HepG2 (cell line): Measurements from ENCODE around the gene ICAM5. TPM values are rescaled to one million over a fixed set of nuclear protein-coding genes. Genes with fewer than 3 reads are reported as not detected.

Source experiments
- ATF7-NPFF ChIP-seq: sonication (generic); formaldehyde crosslinking; IDR thresholded peaks from 2 replicates; pipeline ENCODE4 v1.8.1; 2023; ENCODE audit warnings: mild to moderate bottlenecking, low read depth, missing genetic modification reagents, moderate library complexity
- FOXA1 ChIP-seq, 2 experiments: fragments of 450-650 bp in 1 of 2; sonication (generic) in 1 of 2; formaldehyde crosslinking in 1 of 2; IDR thresholded peaks; 2 replicates each; pipeline versions ENCODE4 v1.4.0 to v1.6.1; 2016 to 2020; ENCODE audit warnings: missing genetic modification reagents in 1 of 2
- IKZF4 ChIP-seq: sonication (generic); formaldehyde crosslinking; IDR thresholded peaks from 2 replicates; pipeline ENCODE4 v1.5.1; 2020; ENCODE audit warnings: borderline replicate concordance, mild to moderate bottlenecking, low read depth, missing genetic modification reagents; ENCODE audit errors: not compliant biosample characterization
- MXD4 ChIP-seq: IDR thresholded peaks from 2 replicates; pipeline ENCODE4 v1.6.1; 2016; ENCODE audit warnings: mild to moderate bottlenecking, missing biosample characterization, missing genetic modification reagents
- PPARG ChIP-seq: conservative IDR thresholded peaks from 2 replicates; pipeline ENCODE4 v1.6.1; 2016; ENCODE audit warnings: missing biosample characterization, missing genetic modification reagents
- YEATS2 ChIP-seq: sonication (generic); formaldehyde crosslinking; IDR thresholded peaks from 2 replicates; pipeline ENCODE4 v1.4.0; 2020; ENCODE audit warnings: missing genetic modification reagents, borderline replicate concordance
- ZFYVE20 ChIP-seq: sonication (generic); formaldehyde crosslinking; IDR thresholded peaks from 2 replicates; pipeline ENCODE4 v1.8.0; 2023; ENCODE audit warnings: low read depth, mild to moderate bottlenecking, moderate library complexity, missing genetic modification reagents, borderline replicate concordance
- ZNF230 ChIP-seq: sonication (generic); formaldehyde crosslinking; IDR thresholded peaks from 2 replicates; pipeline ENCODE4 v1.4.0; 2020; ENCODE audit warnings: mild to moderate bottlenecking, missing genetic modification reagents
- ZNF234 ChIP-seq: sonication (generic); formaldehyde crosslinking; conservative IDR thresholded peaks from 2 replicates; pipeline ENCODE4 v1.5.1; 2020; ENCODE audit warnings: mild to moderate bottlenecking, missing genetic modification reagents
- ZNF557 ChIP-seq: sonication (generic); formaldehyde crosslinking; IDR thresholded peaks from 2 replicates; pipeline ENCODE4 v1.4.0; 2020; ENCODE audit warnings: missing genetic modification reagents
- ZNF589 ChIP-seq: sonication (generic); formaldehyde crosslinking; conservative IDR thresholded peaks from 2 replicates; pipeline ENCODE4 v1.8.0; 2022; ENCODE audit warnings: mild to moderate bottlenecking, moderate library complexity, missing genetic modification reagents
- ZSCAN21 ChIP-seq: sonication (generic); formaldehyde crosslinking; IDR thresholded peaks from 2 replicates; pipeline ENCODE4 v1.8.0; 2022; ENCODE audit warnings: mild to moderate bottlenecking, missing genetic modification reagents, moderate library complexity, borderline replicate concordance
- polyA plus RNA-seq, 8 experiments: library from polyadenylated mRNA; depleted of rRNA in 3 of 8; stranded (reverse) in 7 of 8; unstranded in 1 of 8; fragments of >200 nt; fragmentation: Illumina TruSeq in 4 of 8; extraction: Trizol in 4 of 8; gene quantifications; 2 replicates each; pipeline versions ENCODE4 v1.2.1 to v1.2.3, GENCODE V29; 2011 to 2016; ENCODE audit warnings: low read depth in 4 of 8, missing spikeins in 1 of 8, mixed read lengths in 1 of 8; ENCODE audit not compliant: insufficient read depth in 1 of 8
- total RNA-seq, 5 experiments: library from RNA; depleted of rRNA; stranded (reverse); fragments of >200 nt; fragmentation: Illumina TruSeq; extraction: Trizol; gene quantifications; 2 replicates each; pipeline ENCODE4 v1.2.3, GENCODE V29; 2016; ENCODE audit warnings: low read depth in 1 of 5
- TF ChIP-seq, protein P1 (sequence below): IDR thresholded peaks from 2 replicates; pipeline ENCODE4 v1.6.1; 2016; ENCODE audit warnings: low read depth
- TF ChIP-seq, protein P2 (sequence below), 2 experiments: IDR thresholded peaks; 2 replicates each; pipeline ENCODE4 v1.6.1; 2011 to 2012; ENCODE audit warnings: low read length in 2 of 2, borderline replicate concordance in 1 of 2, low read depth in 1 of 2, mild to moderate bottlenecking in 1 of 2, moderate library complexity in 1 of 2
- TF ChIP-seq, protein P3 (sequence below): sonication (generic); formaldehyde crosslinking; conservative IDR thresholded peaks from 2 replicates; pipeline ENCODE4 v1.4.0; 2020; ENCODE audit warnings: missing genetic modification reagents
- TF ChIP-seq, protein P4 (sequence below): sonication (generic); formaldehyde crosslinking; IDR thresholded peaks from 2 replicates; pipeline ENCODE4 v1.9.0; 2021; ENCODE audit warnings: missing genetic modification reagents, mild to moderate bottlenecking, borderline replicate concordance
- TF ChIP-seq, protein P5 (sequence below): sonication (generic); formaldehyde crosslinking; IDR thresholded peaks from 2 replicates; pipeline ENCODE4 v1.4.0; 2020; ENCODE audit warnings: missing genetic modification reagents

The ICAM5 gene
- total and polyA plus RNA-seq, 2 of the 13 experiments (the other 11 are each of a cell fraction or from before 2014, with no cell fraction given) = 0.46 to 1.6 TPM

DNA sequence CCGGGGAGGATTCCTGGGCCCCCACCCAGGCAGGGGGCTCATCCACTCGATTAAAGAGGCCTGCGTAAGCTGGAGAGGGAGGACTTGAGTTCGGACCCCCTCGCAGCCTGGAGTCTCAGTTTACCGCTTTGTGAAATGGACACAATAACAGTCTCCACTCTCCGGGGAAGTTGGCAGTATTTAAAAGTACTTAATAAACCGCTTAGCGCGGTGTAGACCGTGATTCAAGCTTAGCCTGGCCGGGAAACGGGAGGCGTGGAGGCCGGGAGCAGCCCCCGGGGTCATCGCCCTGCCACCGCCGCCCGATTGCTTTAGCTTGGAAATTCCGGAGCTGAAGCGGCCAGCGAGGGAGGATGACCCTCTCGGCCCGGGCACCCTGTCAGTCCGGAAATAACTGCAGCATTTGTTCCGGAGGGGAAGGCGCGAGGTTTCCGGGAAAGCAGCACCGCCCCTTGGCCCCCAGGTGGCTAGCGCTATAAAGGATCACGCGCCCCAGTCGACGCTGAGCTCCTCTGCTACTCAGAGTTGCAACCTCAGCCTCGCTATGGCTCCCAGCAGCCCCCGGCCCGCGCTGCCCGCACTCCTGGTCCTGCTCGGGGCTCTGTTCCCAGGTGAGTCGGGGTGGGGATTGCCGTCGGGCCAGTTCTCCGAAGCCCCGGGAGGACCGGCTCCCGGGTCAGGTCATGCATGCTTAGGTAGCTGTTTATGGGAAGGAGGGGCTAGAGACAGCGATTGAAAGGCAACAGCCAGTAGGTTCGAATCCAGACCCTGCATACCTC, 18.9 kb upstream of the ICAM5 start, which contains the start of gene ICAM1 (continued):
- TF ChIP-seq, protein P1, sequence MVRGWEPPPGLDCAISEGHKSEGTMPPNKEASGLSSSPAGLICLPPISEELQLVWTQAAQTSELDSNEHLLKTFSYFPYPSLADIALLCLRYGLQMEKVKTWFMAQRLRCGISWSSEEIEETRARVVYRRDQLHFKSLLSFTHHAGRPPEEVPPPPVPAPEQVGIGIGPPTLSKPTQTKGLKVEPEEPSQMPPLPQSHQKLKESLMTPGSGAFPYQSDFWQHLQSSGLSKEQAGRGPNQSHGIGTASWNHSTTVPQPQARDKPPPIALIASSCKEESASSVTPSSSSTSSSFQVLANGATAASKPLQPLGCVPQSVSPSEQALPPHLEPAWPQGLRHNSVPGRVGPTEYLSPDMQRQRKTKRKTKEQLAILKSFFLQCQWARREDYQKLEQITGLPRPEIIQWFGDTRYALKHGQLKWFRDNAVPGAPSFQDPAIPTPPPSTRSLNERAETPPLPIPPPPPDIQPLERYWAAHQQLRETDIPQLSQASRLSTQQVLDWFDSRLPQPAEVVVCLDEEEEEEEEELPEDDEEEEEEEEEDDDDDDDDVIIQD = peak; percentile 34; the same call in 1 of the 2 replicates
- TF ChIP-seq, protein P2, sequence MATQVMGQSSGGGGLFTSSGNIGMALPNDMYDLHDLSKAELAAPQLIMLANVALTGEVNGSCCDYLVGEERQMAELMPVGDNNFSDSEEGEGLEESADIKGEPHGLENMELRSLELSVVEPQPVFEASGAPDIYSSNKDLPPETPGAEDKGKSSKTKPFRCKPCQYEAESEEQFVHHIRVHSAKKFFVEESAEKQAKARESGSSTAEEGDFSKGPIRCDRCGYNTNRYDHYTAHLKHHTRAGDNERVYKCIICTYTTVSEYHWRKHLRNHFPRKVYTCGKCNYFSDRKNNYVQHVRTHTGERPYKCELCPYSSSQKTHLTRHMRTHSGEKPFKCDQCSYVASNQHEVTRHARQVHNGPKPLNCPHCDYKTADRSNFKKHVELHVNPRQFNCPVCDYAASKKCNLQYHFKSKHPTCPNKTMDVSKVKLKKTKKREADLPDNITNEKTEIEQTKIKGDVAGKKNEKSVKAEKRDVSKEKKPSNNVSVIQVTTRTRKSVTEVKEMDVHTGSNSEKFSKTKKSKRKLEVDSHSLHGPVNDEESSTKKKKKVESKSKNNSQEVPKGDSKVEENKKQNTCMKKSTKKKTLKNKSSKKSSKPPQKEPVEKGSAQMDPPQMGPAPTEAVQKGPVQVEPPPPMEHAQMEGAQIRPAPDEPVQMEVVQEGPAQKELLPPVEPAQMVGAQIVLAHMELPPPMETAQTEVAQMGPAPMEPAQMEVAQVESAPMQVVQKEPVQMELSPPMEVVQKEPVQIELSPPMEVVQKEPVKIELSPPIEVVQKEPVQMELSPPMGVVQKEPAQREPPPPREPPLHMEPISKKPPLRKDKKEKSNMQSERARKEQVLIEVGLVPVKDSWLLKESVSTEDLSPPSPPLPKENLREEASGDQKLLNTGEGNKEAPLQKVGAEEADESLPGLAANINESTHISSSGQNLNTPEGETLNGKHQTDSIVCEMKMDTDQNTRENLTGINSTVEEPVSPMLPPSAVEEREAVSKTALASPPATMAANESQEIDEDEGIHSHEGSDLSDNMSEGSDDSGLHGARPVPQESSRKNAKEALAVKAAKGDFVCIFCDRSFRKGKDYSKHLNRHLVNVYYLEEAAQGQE (IDR thresholded peaks at IDR 0.05; ENCODE audit: borderline replicate concordance in 1 of 2, low read depth in 1 of 2, low read length in 2 of 2) = no peak
- TF ChIP-seq ZNF589 (CRISPR knock-in tag) = peak; percentile 83; the same call in 1 of the 2 replicates
- TF ChIP-seq ATF7-NPFF = peak; percentile 77; the same call in 1 of the 2 replicates
- TF ChIP-seq YEATS2 (CRISPR knock-in tag) = peak; percentile 69; the same call in 1 of the 2 replicates
- no peak for TF ChIP-seq ZNF230 (CRISPR knock-in tag)
- TF ChIP-seq ZFYVE20 (CRISPR knock-in tag) = no peak
- no peak for TF ChIP-seq ZNF234 (CRISPR knock-in tag)
- TF ChIP-seq, protein P3, sequence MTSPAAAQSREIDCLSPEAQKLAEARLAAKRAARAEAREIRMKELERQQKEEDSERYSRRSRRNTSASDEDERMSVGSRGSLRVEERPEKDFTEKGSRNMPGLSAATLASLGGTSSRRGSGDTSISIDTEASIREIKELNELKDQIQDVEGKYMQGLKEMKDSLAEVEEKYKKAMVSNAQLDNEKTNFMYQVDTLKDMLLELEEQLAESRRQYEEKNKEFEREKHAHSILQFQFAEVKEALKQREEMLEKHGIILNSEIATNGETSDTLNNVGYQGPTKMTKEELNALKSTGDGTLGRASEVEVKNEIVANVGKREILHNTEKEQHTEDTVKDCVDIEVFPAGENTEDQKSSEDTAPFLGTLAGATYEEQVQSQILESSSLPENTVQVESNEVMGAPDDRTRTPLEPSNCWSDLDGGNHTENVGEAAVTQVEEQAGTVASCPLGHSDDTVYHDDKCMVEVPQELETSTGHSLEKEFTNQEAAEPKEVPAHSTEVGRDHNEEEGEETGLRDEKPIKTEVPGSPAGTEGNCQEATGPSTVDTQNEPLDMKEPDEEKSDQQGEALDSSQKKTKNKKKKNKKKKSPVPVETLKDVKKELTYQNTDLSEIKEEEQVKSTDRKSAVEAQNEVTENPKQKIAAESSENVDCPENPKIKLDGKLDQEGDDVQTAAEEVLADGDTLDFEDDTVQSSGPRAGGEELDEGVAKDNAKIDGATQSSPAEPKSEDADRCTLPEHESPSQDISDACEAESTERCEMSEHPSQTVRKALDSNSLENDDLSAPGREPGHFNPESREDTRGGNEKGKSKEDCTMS (CRISPR knock-in tag) = no peak
- TF ChIP-seq ZNF557 (CRISPR knock-in tag) = no peak
- no peak for TF ChIP-seq IKZF4 (CRISPR knock-in tag)
- TF ChIP-seq, protein P4, sequence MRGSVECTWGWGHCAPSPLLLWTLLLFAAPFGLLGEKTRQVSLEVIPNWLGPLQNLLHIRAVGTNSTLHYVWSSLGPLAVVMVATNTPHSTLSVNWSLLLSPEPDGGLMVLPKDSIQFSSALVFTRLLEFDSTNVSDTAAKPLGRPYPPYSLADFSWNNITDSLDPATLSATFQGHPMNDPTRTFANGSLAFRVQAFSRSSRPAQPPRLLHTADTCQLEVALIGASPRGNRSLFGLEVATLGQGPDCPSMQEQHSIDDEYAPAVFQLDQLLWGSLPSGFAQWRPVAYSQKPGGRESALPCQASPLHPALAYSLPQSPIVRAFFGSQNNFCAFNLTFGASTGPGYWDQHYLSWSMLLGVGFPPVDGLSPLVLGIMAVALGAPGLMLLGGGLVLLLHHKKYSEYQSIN = no peak
- TF ChIP-seq MXD4 (CRISPR knock-in tag) = peak; percentile 90; the same call in 1 of the 2 replicates
- peak; percentile 60; the same call in 1 of the 2 replicates for TF ChIP-seq PPARG (CRISPR knock-in tag)
- no peak for TF ChIP-seq FOXA1 (IDR thresholded peaks at IDR 0.05)
- TF ChIP-seq FOXA1 (CRISPR knock-in tag; IDR thresholded peaks at IDR 0.05) = no peak; the same call in 1 of the 2 replicates
- peak; percentile 91 for TF ChIP-seq ZSCAN21 (CRISPR knock-in tag)
- TF ChIP-seq, protein P5, sequence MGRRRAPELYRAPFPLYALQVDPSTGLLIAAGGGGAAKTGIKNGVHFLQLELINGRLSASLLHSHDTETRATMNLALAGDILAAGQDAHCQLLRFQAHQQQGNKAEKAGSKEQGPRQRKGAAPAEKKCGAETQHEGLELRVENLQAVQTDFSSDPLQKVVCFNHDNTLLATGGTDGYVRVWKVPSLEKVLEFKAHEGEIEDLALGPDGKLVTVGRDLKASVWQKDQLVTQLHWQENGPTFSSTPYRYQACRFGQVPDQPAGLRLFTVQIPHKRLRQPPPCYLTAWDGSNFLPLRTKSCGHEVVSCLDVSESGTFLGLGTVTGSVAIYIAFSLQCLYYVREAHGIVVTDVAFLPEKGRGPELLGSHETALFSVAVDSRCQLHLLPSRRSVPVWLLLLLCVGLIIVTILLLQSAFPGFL = no peak
